Measurements from ENCODE around the gene NAT16. TPM values are rescaled to one million over a fixed set of nuclear protein-coding genes. Genes with fewer than 3 reads are reported as not detected.
A peak's percentile ranks its signal among the peaks of the same experiment; 100 is the strongest.
"Not testable (repeated sequence)": the region's sequence is repeated elsewhere in the genome, so short reads cannot be mapped to it uniquely, and the experiment has no call there.

The NAT16 gene
- polyA plus RNA-seq (ENCODE audit: insufficient read length): not detected

- no peak for DNase-seq (ENCODE audit: low read depth)
These were observed at the start of gene NAT16 for GRCh38 chr7:101180130-101180755. NAT16 (minus strand) TSS chr7:101180293; CDS start chr7:101174807, 5,486 bp downstream.

GRCh38 chr7:101226721-101227120, 46.6 kb upstream of the NAT16 start:
- no peak for DNase-seq (ENCODE audit: low read depth)

GRCh38 chr7:101225650-101226049, 45.6 kb upstream of the NAT16 start:
- DNase-seq (ENCODE audit: low read depth): no peak

- DNase-seq (ENCODE audit: low read depth): no peak
These were observed 43.4 kb upstream of the NAT16 start for GRCh38 chr7:101223528-101223927.

- DNase-seq (ENCODE audit: low read depth): no peak
These were observed 42.3 kb upstream of the NAT16 start for GRCh38 chr7:101222275-101222830.

GRCh38 chr7:101220295-101220694, 40.2 kb upstream of the NAT16 start:
- DNase-seq (ENCODE audit: low read depth): no peak

GRCh38 chr7:101218236-101219125, 38.4 kb upstream of the NAT16 start:
- no peak for DNase-seq (ENCODE audit: low read depth)

- DNase-seq (ENCODE audit: low read depth): peak; percentile 98
These were observed 37.5 kb upstream of the NAT16 start, which contains the start of the genes PLOD3 and ZNHIT1 for GRCh38 chr7:101217388-101218235. PLOD3 (minus strand) TSS chr7:101217581; CDS start chr7:101217274, 307 bp downstream. ZNHIT1 (plus strand) TSS chr7:101218165; CDS start chr7:101218196, 31 bp downstream.

- no peak for DNase-seq (ENCODE audit: low read depth)
These were observed 36.8 kb upstream of the NAT16 start for GRCh38 chr7:101216860-101217387.

GRCh38 chr7:101216001-101216859, 36.1 kb upstream of the NAT16 start:
- DNase-seq (ENCODE audit: low read depth): no peak

GRCh38 chr7:101212014-101212413, 31.9 kb upstream of the NAT16 start:
- DNase-seq (ENCODE audit: low read depth): no peak

- DNase-seq (ENCODE audit: low read depth): no peak
These were observed 31.4 kb upstream of the NAT16 start for GRCh38 chr7:101211501-101211900.

- no peak for DNase-seq (ENCODE audit: low read depth)
These were observed 30.1 kb upstream of the NAT16 start for GRCh38 chr7:101210143-101210542.

GRCh38 chr7:101208794-101209193, 28.7 kb upstream of the NAT16 start:
- no peak for DNase-seq (ENCODE audit: low read depth)

GRCh38 chr7:101207459-101207858, 27.4 kb upstream of the NAT16 start:
- DNase-seq (ENCODE audit: low read depth): no peak

- no peak for DNase-seq (ENCODE audit: low read depth)
These were observed 26.6 kb upstream of the NAT16 start for GRCh38 chr7:101206665-101207042.

- no peak for DNase-seq (ENCODE audit: low read depth)
These were observed 26.0 kb upstream of the NAT16 start for GRCh38 chr7:101205901-101206664.

- not testable (repeated sequence) for DNase-seq (ENCODE audit: low read depth)
These were observed 23.9 kb upstream of the NAT16 start for GRCh38 chr7:101203740-101204738.
